Measurements from ENCODE around the gene LRRC51.

Gene LRRC51

DNA sequence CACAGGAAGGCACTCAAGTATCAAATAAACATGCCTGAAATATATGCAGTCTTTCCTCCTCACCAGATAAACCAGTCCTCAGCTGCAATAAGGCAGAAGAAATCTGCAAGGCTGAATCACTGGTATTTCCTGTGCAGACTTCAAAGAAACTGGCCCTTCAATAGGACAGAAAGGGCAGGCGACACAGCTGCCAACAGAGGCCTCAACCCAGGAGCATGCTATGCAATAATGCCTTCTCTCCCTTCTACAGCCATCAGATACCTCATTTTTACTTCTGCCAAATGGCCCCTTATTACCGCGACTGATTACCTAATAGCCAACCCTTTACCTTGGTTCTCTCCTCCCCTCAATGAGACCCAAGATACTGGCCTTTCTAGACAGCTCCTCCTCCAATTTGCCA, 8.3 kb upstream of the LRRC51 start:
- DNase-seq = no peak

DNA sequence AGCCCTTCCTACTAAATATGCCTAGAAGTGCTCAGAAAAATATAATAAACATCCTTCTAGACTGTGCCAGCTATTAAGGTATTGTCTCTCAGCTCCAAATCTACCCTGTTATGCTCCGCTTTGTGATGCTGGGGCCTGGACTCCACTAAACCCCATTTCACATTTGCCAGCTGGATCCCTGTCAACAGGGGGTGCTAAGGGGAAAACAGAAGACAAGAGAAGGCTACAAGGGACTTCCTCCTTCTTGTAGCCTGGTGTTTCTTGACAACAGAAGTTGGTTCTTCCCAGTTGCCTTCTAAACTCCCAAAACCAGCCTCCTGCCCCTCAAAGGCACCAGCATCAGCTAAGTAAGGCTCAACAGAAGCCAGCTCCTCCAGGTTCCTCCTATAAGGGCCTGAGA, 5.5 kb upstream of the LRRC51 start:
- no peak for DNase-seq

DNA sequence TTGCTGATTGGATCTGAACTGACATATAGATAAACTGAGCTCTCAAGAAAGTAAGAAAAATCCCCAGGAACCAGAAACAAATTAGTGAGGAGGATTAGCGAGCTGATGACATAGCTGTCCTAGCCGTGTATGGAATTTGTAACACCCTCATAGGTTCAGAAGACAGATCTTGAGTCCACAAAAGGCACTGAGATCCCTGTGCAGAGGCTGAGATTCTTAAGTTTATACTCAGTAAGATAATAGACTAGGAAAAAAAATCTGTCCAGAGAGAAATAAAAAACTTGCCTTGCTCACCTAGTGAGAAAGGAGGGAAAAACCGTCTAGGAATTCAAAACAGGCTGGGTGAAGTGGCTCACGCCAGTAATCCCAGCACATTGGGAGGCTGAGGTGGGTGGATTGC, 4.9 kb upstream of the LRRC51 start:
- DNase-seq = no peak

DNA sequence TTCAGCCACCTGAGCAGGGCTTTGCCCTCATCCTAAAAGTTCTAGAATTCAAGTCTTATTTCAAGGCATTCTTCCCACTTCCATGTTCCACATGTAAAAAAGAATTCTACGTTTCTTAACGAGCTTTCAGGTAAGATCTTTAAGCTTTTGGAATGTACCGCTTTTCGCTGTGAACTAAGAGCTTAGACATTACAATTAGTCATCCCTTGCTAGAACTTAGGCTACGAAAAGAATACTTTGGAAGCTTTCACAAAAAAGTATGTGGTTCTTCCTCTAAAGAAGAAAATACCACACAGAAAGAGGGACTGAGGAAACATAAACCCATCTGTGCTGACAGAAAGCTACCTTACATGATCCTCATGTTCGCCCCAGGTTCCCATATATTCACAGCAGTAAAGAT, 2.2 kb upstream of the LRRC51 start:
- no peak for DNase-seq

DNA sequence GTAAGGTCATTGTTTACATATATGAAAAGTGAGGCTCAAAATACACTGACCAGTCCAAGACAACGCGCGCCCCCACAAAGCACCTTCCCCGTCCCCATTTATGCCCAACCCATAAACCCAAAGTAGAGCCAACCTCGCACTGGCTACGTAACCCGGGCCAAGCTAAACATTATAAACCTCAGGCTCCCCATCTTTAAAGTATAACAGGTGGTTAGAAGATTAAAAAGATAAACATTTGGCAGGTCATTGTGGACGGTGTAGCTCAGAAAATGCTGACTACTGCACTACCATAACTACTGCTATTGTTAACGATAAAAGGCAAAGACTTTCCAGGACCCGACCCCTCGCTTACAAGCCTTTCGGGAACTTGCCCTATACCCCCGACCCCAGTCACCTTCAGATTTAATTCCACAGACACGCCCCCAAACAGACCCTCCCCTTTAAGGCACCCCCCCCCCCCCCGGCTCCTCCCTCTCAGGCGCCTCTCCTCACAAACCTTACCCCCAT, 778 bp upstream of the LRRC51 start:
- no peak for DNase-seq

DNA sequence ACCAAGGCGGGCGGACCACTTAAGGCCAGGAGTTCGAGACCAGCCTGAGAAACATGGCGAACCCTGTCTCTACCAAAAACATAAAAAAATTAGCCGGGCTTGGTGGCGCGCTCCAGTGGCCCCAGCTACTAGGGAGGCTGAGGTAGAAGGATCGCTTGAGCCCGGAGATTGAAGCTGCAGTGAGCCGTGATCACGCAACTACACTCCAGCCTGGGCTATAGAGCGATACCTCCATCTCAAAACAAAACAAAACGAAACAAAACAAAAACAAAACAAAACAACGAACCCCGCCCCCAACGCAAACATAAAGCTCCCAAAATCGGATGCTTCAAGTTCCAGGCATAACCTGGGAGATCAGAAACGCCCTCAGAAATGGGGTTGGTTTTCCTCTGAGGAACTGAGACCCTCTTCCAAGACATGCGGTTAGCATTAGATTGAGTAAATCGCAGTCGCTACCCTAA, 564 bp downstream of the LRRC51 start:
- no peak for DNase-seq

DNA sequence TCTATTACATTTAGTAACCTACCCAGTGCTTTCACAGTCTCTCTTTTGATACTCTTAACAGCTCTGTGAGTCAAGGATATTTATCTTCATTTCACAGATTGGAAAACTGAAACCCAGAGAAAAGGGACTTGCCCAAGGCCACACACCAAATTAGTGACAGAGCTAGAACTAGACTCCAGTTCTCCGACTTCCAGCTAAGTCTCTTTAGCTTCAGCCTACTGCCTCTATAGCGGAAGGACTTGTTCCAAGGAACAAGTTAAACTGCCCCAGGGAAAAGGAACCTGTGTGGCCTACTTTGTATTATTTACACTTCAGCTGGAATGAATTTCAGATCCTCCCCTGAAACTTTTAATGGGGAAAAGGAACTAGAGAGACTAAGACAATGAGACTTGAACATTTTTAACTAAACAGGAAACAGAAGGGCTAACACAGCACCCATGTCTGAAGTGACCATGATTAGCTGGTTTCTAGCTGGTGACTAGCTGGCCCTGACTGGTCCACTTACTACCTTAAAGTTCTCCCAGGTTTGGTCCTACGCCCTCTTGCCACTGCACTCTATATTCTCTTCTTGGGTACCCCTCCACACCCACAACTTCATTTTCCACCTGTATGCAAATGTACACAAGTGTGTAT, 1.3 kb downstream of the LRRC51 start:
- DNase-seq = no peak

DNA sequence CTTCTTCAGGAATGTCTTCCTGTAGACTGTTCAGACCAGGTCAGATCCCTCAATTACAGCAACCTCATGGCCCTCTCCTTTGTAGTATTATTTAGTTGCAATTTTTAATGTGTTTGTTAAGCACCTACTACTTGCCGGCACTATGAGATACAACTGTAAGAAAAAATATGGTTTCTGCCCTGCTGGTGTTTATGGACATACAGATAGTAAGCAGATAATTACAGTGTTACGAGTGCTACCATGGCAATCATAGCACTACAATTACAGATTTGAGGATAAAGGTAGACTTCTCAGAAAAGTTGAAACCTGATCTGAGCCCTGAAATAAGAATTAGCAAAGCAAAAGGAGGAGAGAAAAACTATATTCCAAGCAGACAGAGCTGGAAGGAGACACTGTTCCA, 2.8 kb downstream of the LRRC51 start:
- DNase-seq = no peak

DNA sequence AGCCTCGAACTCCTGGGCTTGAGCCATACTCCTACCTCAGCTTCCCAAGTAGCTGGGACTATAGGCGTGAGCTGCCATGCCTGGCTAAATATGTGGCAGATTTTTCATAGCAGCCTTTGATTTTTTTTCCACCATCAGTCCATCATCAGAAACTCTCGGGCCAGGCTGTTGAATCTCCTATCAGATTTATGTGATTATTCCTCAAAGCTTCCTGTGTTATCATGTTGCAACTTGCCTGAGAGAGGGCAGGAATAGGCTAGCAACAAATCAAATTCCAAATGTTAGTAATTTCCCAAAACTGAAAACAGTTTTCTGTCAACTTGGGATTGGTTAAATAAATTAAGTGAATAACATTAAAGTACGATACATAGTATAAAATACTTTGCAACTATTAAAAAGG, 3.4 kb downstream of the LRRC51 start:
- DNase-seq = no peak

DNA sequence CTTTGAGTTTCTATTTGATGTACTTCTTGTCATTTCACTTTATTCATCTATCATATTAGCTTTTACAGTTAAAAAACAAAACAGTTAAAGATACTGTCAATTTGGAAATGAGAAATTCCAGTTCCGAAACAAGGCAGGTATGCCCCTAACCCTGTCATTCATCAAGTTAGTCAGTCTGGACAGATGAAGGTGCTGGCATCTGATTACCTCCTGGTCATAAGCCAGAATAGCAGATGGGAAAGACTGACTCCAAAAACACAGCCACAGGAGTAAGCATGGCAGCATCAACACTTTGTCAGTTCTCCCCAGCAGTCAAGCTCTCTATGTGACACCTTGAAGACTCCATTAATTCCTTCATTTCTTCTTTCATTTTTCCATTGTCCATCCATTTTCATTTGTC, 4.3 kb downstream of the LRRC51 start:
- DNase-seq = no peak

DNA sequence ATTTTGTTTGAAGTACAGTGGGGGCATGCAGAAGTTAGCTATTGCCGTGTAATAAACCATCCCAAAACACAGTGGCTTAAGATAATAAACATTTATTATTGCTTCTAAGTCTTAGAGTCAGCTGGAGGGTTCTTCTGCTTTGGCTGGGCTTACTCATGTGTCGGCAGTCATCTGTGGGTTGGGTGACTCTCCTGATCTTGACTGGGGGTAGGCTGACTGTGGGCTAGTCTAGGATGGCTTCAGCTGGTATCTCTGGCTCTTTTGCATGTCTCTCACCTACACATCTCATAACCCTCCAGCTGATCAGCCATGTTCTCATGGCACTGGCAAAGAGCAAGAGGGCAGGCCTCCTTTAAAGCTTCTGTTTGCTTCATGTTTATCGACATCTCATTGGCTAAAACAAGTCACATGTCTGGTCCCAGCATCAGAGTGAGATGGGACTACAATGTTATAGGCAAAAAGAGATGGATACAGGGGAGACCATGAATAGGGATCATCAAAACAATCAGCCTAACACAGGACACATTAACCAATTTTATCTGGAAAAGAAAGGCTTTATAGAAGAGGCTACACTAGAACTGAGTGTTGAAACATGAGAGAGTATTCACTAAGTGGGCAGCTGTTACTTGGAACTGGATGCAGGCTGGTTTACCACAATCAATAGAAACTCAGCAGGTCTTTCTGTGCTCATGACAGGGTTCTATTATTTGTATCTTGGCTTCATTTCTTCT, 5.1 kb downstream of the LRRC51 start:
- DNase-seq = no peak

DNA sequence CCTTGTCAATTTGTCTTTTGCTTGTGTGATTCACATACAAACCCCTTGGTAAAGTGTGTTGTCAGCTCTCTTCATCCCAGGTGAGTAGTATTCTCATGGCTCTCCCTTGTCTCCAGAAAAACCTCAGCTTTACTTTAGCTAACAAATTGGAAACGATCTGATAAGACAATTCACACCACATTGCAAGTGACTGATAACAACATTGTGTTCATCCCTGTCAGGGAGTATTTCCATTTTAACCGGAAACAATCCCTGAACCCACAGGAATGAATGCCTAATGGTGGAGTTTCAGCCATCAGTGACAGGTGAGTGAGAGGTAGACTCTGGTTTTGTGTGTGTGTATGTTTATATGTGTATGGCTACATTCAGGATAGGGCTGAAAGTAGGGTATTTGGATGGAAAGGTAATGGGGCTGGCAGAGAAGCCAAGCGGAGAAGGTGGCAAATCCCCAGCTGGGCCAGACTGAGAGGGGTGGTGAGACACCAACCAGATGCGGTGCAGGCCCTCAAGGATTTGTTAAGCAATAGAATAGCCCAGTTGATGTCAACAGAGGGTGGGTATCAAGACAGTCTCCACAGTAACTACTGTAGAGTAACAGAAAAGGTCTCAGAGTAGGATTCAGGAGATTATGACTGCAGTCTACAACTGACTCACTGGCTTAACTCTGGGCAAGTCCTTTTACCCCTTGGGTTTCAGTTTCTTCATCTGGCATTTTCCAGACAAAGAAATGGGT, 7.6 kb downstream of the LRRC51 start:
- DNase-seq = no peak

DNA sequence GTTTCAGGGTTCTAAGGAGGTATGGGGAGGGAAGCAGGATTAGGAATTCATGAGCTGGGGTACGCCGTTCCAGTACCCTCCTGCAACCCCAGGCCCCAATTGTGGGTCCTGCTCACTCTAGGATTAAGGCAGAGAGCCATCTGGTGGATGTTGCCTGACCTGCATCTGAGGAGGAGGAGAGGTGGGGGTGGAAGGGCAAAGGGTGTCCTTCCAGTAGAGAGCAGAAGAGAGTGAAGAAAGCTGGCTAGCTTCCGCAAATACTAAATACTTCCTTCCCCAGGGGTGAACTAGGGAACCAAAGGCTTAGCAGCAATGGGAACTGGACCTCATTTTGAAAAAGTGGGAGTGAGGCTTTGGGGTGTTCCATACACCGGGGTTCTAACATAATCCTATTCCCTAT, 10.6 kb downstream of the LRRC51 start:
- DNase-seq = no peak

DNA sequence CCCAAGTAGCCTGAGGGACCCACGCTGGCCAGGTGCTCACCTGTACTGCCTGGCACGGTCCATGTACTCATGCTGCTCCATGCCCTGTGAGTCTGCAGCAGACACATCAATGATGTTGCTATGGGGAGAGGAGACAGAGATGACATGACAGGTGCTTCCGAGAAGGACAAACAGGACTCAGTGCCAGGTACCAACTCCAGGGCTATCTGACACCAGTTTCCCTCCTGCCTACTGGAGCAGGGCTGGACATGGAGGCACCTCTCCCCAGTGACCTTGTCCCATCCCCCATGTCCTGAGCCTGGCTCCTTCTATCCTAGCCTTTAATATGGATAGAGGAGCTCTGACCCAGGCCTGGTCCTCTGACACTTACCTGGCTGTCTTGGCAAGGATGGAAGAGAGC, 18.1 kb downstream of the LRRC51 start:
- DNase-seq = no peak

DNA sequence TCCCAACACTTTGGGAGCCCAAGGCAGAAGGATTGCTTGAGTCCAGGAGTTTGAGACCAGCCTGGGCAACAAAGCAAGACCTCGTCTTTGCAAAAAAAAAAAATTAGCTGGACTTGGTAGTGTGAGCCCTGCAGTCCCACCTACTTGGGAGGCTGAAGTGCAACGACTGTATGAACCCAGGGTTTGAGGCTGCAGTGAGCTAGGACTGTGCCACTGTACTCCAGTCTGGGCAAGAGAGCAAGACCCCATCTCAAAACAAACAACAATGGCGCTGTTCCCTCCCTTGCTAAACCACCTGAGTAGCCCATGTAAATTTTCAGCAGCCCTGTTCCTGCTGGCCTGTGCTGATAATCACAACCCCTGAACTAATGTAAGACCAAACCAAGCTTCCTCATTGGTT, 19.4 kb downstream of the LRRC51 start:
- no peak for DNase-seq

DNA sequence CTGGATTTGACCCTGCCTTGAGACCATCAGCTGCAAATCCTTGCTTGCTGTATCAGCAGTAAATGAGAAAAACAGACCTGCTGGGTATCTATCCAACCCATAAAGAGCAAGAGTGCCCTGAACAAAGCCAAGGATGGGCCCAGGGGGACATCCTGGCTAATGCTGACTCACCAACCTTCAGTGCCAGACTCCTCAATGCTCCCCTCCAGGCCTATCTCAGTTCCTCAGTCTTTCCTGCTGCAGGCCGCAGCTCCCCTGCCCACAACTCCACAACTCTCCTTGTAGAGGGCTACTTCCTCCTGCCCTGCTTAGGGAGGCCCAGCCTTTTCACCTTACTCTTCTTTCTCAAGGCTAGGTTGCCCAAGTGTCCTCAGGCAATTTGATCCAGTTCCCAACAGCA, 19.8 kb downstream of the LRRC51 start:
- DNase-seq = no peak

DNA sequence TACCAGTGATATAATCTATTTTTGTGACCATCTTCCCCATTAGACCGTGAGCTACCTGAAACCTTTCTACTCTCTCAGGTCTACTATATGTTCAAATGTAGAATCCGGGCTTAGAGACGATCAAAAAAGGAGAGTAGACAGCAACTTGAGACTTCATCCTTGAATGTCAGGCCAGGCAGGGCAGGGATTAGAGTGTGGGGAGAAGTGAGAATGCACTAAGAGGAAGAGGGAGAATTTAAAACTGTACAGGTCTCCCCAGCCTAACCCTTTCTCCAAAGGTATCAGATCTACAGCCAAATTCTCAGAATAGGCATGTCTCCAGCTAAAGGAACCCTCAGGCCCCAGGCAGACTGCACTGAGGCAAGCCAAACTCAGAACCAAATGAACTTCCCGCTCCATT, 21.5 kb downstream of the LRRC51 start:
- DNase-seq = no peak

DNA sequence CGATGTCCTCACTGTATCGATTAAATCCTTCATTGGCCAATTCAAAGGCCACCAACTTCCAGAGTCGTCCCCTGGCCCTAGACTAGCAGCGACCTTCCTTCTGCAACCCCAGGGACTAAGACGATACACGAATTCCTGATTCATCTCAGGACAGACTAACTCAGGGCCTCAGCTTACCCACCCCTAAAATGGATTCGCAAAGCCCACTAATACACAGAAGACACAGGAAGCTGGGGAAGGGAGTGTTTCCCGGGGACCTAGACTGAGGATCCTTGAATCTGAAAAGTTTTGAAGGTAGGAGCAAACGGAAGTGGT, 21.9 kb downstream of the LRRC51 start:
- DNase-seq = no peak

DNA sequence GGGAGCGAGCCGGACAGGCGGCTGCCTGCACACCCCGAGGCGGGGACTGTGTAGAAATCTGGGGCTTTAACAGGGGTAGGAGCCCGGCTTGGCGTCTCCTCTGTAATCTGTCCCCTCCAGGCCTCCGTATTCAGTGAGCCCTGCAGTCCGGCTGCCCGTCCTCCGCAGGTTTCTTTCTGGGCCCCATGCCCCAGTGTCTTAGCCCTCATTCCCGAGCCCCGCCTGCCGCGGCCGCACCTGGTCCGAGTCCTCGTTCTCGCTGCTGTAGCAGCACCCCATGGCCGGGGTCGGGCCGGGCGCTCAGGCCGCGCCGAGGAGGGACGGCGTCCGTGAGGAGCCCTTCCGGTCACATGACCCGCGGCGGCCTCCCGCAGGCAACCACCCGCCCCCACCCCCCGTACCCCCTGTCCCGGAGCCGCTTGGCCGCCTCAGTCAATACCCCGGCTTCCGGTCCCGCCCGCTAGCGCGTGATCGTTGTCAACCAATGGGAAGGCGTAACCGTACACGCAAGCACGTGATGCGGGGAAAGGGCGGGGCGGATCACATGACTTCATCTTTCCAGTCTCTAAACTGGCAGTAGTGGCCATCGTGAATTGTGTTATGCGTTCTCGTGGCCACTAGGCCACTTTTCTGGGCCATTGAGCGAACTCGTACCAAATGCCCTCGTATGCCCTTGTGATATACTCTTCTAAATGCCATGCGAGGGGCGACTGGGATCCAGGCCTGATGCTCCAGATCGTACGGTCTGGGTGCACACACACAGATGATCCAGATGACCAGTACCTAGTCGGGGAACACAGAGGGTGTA, 22.5 kb downstream of the LRRC51 start, which contains the start of gene LAMTOR1:
Gene LAMTOR1, minus strand, starts transcription at position 352 of the 808 bp plus-strand sequence. Its CDS starts 73 bp downstream, at position 279.
- peak; percentile 99 for DNase-seq

DNA sequence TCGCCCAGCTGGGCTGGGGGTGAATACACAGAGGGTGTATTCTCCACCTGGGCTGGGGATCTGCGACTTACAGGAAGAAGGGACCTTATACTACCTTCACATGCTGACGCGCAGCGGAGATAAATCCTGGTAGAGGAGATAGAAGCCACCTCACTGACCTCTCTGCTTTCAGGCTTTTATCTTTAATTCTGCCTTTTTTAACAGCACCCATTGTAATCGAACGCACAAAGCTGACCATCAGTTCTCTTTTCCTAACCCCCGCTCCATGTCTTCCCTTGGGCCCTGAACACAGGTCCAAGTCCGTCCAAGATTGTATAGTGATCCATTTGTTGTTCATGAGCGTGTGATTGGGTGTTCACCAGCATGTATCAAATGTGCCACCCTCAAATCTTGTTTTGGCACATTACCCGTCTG, 23.1 kb downstream of the LRRC51 start:
- DNase-seq = no peak

DNA sequence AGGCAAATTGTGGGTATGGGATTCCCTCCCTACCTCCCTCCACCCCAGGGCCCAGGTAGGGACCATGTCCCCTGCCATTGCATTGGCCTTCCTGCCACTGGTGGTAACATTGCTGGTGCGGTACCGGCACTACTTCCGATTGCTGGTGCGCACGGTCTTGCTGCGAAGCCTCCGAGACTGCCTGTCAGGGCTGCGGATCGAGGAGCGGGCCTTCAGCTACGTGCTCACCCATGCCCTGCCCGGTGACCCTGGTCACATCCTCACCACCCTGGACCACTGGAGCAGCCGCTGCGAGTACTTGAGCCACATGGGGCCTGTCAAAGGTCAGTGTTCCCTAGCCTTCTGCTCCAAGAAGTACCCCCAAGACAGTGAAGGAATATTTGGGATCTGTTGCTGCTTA, 25.2 kb downstream of the LRRC51 start, which contains the start of gene TOMT:
Gene TOMT, plus strand, starts transcription at position 37 of the 400 bp plus-strand sequence. Its CDS starts 28 bp downstream, at position 65.
- no peak for DNase-seq

DNA sequence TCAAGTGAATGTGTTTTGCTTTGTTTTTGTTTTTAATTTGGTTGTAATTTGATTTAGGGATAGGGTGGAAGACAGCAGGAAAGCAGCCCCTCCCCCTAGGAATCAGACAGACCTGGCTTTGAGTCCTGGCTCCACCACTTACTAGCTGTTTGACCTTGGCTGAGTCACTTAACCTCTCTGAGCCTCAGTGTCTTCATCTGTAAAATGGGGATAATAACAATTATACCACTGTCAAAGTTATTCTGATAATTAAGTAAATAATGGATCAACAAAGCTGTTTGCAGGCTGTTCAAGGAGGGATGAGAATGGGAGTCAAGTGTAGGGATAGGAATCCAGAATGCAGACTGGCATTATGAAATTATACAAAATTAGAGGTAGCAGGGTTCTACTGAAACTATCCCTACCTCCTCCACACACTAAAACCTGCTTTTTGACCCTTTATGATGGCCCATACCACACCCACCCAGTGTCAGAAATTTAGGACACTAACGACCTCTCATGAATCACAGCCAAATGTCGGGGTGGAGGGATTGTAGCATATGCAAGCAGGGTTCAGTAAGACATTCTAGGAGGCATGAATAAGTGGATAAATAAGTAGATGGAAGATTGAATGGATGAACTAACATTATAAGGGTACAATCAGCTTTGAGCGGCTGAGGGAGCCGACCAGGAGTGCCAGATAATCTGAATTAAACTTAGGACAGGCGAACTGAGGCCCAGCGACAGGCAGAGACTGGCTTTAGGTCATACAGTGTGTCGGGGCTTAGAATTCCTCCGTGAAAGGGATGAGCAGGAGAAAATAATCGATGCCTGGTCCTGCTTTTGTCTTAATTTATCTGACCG, 30.9 kb downstream of the LRRC51 start:
- no peak for DNase-seq
